NT2/D1 (cell line): Measurements from ENCODE around the gene FKBP10.

Experiments
- SUZ12 ChIP-seq: IDR thresholded peaks from 2 replicates; pipeline ENCODE4 v1.6.1; 2011; ENCODE audit not compliant: insufficient read length, insufficient read depth; ENCODE audit errors: extremely low read depth
- YY1 ChIP-seq: IDR thresholded peaks from 2 replicates; pipeline ENCODE4 v1.6.1; 2011; ENCODE audit not compliant: insufficient read length, insufficient read depth
- ZNF274 ChIP-seq: IDR thresholded peaks from 2 replicates; pipeline ENCODE4 v1.6.1; 2011; ENCODE audit warnings: mild to moderate bottlenecking, low read depth, low read length

- TF ChIP-seq SUZ12 (no peak), ZNF274 (no peak), YY1 (no peak)
Measured at GRCh38 chr17:41835800-41836549, 23.2 kb downstream of the FKBP10 start, which contains the start of gene NT5C3B.
